Neutrophil (primary cell): ENCODE measurements around the gene ADCY4.
"Not testable (repeated sequence)": the region's sequence is repeated elsewhere in the genome, so short reads cannot be mapped to it uniquely, and the experiment has no call there.

Experiments used
- H3K27ac ChIP-seq: fragments of 200-600 bp; sonication (generic); 2 replicates; pipeline ENCODE4 v1.5.1; 2016; ENCODE audit warnings: mild to moderate bottlenecking, moderate library complexity
- H3K27me3 ChIP-seq: fragments of 200-600 bp; sonication (generic); 2 replicates; pipeline ENCODE4 v1.6.0; 2016; ENCODE audit warnings: mild to moderate bottlenecking
- H3K36me3 ChIP-seq: fragments of 200-600 bp; sonication (generic); 2 replicates; pipeline ENCODE4 v1.5.1; 2017
- H3K4me1 ChIP-seq, 2 experiments: fragments of 200-600 bp in 1 of 2; sonication (generic) in 1 of 2; 1 replicate in 1 of 2; 2 replicates in 1 of 2; pipeline versions ENCODE4 v1.5.1 to v1.6.1; 2013 to 2016; ENCODE audit warnings: low read depth in 1 of 2, low read length in 1 of 2, mild to moderate bottlenecking in 1 of 2, moderate library complexity in 1 of 2; ENCODE audit not compliant: control insufficient read depth in 1 of 2, insufficient read depth in 1 of 2
- H3K4me3 ChIP-seq, 2 experiments: fragments of 200-600 bp in 1 of 2; sonication (generic) in 1 of 2; 1 replicate in 1 of 2; 2 replicates in 1 of 2; pipeline ENCODE4 v1.5.1; 2013 to 2016; ENCODE audit warnings: low read depth in 1 of 2, low read length in 1 of 2, mild to moderate bottlenecking in 1 of 2, moderate library complexity in 1 of 2
- H3K9me3 ChIP-seq: fragments of 200-600 bp; sonication (generic); 2 replicates; pipeline ENCODE4 v1.5.1; 2016
- TF ChIP-seq, protein P1 (sequence below): fragments of 200-600 bp; sonication (generic); IDR thresholded peaks from 2 replicates; pipeline ENCODE4 v1.5.1; 2016; ENCODE audit warnings: antibody characterized with exemption

ADCY4 gene

DNA sequence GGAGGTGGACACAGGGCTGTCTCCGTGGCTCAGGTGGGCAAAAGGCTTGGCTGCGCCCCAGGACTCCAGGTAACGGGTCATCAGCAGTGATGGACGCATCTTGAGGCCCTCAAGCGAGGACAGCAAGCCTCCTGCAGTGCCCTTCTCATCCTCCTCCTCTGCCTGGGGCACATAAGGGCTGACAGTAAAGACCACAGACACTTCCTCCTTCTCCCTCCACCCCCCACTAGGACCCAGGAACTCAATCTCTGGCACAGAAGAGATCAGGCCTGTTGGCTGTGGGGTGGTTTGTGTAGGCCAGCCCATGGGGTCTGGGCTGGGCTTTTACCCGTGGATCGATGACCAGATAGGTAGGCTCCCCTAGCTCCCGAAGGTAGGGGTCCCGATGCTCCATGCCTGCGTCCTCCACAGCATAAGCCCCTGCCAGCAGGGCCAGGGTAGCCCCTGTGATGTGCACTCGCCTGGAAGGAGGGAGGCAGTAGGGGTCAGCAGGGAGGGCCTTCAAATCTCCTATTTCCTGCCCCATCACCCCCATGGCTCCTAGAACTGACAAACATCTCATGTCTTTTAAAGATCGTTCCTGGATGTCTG, 5.7 kb downstream of the ADCY4 start:
- Histone ChIP-seq H3K4me3 (peak overlapping the region in 1 of 2 experiments; percentile 36), H3K4me1 (peaks cover 93 to 94% of the 10 kb centered on the region in 2 experiments), H3K27me3 (peaks cover 4% of the 10 kb centered on the region), H3K9me3 (no peaks in the 10 kb centered on the region), H3K36me3 (peaks cover 5% of the 10 kb centered on the region), H3K27ac (peak overlapping the region; percentile 91)
- TF ChIP-seq, protein P1, sequence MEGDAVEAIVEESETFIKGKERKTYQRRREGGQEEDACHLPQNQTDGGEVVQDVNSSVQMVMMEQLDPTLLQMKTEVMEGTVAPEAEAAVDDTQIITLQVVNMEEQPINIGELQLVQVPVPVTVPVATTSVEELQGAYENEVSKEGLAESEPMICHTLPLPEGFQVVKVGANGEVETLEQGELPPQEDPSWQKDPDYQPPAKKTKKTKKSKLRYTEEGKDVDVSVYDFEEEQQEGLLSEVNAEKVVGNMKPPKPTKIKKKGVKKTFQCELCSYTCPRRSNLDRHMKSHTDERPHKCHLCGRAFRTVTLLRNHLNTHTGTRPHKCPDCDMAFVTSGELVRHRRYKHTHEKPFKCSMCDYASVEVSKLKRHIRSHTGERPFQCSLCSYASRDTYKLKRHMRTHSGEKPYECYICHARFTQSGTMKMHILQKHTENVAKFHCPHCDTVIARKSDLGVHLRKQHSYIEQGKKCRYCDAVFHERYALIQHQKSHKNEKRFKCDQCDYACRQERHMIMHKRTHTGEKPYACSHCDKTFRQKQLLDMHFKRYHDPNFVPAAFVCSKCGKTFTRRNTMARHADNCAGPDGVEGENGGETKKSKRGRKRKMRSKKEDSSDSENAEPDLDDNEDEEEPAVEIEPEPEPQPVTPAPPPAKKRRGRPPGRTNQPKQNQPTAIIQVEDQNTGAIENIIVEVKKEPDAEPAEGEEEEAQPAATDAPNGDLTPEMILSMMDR: no peak

DNA sequence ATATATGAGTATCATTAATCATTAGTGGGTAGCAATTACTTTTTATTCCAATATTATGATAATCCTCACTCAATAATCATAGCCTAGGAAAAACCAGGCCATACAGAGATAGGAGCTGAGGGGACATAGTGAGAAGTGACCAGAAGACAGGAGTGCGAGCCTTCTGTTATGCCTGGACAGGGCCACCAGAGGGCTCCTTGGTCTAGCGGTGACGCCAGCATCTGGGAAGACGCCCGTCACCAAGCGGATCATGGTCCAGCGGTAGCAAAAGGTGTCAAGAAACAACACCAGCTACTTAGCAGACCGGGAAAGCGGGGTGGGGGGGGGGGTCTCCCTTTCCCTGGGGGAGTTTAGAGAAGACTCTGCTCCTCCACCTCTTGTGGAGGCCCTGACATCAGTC, 7.0 kb downstream of the ADCY4 start:
- Histone ChIP-seq H3K36me3 (peaks cover 11% of the 10 kb centered on the region), H3K4me1 (peaks cover 85% of the 10 kb centered on the region in 2 experiments), H3K27ac (peak overlapping the region; percentile 91), H3K4me3 (peak overlapping the region in 1 of 2 experiments; percentile 38)
- TF ChIP-seq, protein P1: peak; percentile 86
- not testable (repeated sequence) for H3K9me3 ChIP-seq, H3K27me3 ChIP-seq

DNA sequence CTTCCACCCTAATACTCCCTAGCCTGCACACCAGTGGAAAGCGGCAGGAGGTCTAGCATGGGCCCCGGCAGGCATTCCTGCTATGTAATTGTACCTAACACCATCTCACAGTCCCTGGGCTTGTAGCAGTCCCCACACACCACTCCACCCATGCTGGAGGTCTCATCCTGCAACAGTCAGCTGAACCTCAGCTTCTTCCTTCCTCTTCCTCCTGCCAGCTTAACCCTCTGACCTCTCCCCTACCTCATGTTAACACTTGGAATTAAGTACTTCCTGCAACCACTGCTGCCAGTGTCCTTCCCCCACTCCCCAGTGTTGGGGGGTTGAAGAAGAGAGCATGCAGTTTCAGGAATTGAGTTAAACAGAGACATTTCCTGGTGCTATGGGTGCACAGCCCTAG, 7.6 kb downstream of the ADCY4 start:
- TF ChIP-seq, protein P1: no peak
- Histone ChIP-seq H3K4me1 (peaks cover 79% of the 10 kb centered on the region in 2 experiments), H3K4me3 (peak overlapping the region; percentile 38 to 42), H3K27ac (peak overlapping the region; percentile 91), H3K27me3 (no peaks in the 10 kb centered on the region), H3K36me3 (peaks cover 16% of the 10 kb centered on the region), H3K9me3 (no peaks in the 10 kb centered on the region)

DNA sequence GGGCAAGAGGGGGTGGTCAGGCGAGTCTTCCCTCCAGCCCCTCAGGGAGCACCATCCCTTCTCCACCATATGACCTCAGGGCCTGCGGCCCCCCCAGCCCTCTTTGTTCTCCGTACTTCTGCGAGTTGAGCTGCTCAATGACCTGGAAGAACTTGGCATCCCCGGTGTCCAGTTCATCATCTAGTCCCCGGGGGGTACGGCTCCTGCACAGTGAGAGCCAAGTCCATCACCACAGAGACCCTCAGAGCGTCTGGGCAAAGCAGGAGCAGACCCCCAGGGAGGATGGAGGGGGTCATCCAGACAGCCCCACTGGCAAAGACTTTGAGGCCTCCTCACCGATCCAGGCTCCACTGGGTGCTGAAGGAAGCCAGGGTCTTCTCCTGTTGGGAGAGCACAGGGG, 8.9 kb downstream of the ADCY4 start:
- TF ChIP-seq, protein P1: no peak
- Histone ChIP-seq H3K27me3 (no peaks in the 10 kb centered on the region), H3K36me3 (peaks cover 26% of the 10 kb centered on the region), H3K4me3 (peak overlapping the region in 1 of 2 experiments; percentile 14), H3K4me1 (peaks cover 66 to 70% of the 10 kb centered on the region in 2 experiments), H3K27ac (peak overlapping the region; percentile 91), H3K9me3 (no peaks in the 10 kb centered on the region)

DNA sequence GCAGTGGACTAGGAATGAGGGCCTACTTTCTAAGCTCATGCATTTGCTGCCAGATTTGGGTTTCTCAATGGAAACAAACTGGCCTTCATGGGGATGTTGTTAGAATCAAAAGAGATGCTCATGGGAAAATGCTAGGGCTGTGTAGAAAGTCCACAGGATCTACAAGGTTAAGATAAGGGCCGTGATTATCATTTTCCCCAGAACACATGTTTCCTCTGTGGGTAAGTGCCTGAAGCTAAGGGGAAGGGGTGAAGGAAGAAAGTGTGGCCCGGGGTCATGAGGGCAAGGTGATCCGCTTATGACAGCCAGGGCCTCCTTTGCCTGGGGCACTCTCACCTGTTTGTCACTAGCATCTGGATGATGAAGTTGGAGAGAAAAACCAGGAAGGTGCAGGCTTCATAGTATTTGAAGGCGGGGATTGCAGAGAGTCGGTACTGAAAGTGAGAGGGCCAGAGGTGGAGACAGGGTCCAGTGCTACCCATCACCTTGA, 9.8 kb downstream of the ADCY4 start:
- Histone ChIP-seq H3K27me3 (no peaks in the 10 kb centered on the region), H3K4me1 (peaks cover 65% of the 10 kb centered on the region in 2 experiments), H3K9me3 (no peaks in the 10 kb centered on the region), H3K27ac (peak overlapping the region; percentile 91), H3K36me3 (peaks cover 26% of the 10 kb centered on the region), H3K4me3 (no peak overlapping the region)
- TF ChIP-seq, protein P1: no peak
